GM21737 (cell line): ENCODE results near the gene PRCC.

Source experiments
- ATAC-seq: cut with Tn5 transposase; IDR thresholded peaks from one replicate; pipeline ENCODE4 v1.9.1; 2021; ENCODE audit warnings: mild to moderate bottlenecking, moderate library complexity; ENCODE audit not compliant: unreplicated experiment

The PRCC gene

GRCh38 chr1:156839426-156840109 is 72.2 kb downstream of the PRCC start:
- no peak for ATAC-seq

DNA sequence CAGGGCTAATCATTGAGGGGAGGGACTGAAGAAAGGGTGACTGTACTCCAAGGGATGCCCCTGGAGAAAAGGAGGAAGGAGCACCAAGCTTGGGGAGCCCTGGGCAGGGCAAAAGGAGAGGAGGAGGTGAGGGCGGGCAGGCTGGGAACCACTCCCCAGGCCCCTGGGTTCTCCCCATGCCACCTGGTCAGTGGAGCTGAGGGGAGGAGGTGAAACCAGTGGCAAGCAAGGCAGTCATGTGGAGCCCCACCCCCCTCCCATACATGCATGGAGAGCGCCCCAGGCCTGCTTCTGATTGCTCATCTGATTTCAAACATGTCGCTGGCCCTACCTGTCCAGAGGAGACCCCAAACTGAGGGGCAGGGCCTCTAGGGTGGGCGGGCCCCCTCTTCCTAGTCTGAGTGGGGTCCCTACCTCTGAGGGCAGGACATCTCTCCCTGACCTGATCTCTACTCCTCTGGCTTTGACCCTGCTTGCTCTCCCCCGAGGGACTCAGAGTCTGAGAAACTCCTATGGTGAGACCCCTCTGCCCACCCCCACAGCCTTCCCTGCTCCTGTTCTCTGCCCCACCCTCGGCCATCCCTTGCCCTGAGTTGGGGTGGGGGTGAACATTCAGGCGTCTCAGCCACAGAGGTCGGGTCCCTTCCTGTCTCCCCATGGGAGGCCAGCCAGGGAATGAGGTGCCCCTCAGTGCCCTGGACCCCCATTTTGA is 73.0 kb downstream of the PRCC start:
- no peak for ATAC-seq

- no peak for ATAC-seq
These were observed 73.6 kb downstream of the PRCC start for GRCh38 chr1:156840898-156841279.

DNA sequence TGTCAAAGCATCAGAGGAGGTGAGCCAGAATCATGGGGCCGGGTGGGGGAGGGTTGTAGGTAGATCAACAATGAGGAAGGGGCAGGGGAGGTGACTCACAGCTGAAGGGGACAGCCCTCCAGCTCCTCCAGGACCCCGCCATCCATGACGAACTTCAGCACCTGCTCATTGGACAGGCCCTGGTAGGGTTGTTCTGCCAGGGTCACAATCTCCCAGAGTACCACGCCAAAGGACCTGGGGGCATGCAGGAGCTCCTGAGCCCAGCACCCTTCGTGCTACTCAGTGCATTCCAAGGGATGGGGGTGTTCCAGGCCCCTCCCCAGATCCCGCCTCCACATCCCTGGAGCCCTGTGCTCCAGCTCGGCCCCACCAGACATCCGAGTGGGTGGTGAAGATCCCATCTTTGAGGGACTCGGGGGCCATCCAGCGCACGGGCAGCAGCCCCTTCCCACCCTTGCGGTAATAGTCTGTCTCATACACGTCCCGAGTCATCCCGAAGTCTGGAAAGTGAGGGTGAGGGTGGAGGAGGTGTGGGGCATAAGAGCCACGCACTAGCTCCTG is 74.0 kb downstream of the PRCC start:
- no peak for ATAC-seq

DNA sequence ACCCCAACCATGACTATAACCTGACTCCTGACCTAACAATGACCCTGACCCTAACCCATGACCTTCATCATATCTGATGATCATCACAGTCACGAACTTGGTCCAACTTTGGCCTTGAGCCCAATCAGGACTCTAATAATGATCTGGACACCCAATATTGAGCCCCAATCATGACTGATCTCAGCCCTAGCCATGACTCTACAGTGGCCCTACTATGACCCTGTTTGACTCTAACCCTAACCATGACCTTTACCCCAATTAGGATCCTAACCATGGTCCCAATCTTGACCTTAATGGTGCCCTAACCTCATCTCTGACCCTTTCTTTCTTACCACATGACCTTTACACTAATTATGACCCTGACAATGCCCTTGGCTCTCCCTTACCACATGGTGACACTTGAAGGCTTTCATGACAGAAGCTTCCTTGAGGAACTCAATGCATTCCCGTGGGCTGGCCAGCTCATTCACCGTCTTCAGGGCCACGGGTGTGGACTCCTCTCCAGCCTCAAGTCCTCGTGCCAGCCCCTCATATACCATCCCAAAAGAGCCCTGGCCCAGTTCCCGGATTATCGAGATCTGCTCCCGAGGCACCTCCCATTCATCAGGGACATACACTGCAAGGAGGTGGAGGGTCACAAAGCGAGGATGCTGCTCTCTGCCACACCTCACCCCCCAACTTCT is 75.4 kb downstream of the PRCC start:
- ATAC-seq = no peak

- ATAC-seq = no peak
These were observed 76.8 kb downstream of the PRCC start for GRCh38 chr1:156844102-156844501.

GRCh38 chr1:156844638-156845037 is 77.3 kb downstream of the PRCC start:
- ATAC-seq = no peak

GRCh38 chr1:156845055-156845952 is 78.0 kb downstream of the PRCC start:
- no peak for ATAC-seq

DNA sequence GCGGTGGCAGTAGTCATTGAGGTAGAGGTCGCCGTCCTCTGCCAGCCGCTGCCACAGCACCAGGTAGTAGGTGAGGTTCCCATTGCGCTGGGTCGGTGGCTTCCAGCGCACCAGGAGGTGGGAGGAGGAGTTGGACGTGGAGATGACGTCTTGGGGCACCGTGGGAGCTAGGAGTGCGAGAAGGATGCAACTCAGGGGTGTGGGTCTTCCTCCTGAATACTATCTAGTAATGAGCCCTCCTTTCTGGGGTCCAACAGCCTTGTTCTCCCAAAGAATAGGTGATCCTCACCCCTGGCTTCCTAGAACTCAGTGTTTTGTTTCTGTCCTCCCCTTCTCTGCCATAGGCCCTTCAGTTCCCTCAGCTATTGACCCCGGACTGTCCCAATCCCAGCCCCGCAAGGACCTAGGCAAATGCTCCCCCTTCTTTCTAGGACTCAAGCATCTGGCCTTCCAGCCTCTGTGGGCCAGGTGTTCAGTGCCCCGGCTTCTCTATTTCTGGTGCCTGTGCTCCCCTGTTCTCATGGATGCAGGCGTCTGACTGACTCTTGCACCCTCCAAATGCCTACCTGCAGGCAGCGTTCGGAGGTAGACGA is 78.7 kb downstream of the PRCC start:
- no peak for ATAC-seq

GRCh38 chr1:156846643-156847042 is 79.3 kb downstream of the PRCC start:
- ATAC-seq = no peak

DNA sequence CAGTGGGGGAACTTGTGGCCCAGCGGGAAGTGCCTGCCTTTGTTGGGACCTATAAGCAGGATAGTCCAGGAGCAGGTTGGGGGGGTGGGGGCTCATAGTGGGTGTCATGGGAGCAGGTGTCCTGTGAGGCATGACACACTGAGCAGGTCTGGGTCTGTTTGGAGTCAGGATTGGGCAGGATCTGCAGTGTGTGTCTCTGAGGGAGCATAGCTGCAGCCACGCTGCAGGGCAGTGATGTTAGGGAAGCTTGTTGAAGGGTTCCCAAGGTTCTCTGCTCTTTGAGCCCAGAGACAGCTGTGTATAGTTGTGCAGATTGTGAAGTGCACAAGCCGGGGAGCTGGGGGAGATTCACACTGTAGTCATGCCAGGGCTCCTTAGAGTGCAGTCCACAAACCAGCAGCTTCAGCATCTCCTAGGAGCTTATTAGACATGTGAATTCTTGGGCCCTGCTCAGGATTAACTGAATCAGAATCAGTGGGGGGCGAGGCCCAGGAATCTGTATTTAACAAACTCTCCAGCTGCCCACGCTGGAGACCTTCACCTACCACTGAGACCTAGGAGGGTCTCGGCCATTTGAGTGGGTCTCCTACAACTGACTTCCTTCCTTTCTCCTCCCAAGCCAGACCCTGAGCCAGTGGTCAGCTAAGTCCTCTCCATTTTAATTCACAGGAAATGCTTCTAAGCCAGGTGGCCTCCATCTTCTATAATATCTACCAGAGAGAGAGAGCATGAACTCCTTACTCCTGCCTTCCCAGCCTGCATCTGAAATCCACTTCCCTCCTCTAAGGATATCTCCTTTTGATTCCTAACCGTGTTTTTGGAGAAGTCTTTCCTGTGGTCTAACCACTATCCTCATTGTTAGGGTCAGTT is 80.5 kb downstream of the PRCC start:
- no peak for ATAC-seq

DNA sequence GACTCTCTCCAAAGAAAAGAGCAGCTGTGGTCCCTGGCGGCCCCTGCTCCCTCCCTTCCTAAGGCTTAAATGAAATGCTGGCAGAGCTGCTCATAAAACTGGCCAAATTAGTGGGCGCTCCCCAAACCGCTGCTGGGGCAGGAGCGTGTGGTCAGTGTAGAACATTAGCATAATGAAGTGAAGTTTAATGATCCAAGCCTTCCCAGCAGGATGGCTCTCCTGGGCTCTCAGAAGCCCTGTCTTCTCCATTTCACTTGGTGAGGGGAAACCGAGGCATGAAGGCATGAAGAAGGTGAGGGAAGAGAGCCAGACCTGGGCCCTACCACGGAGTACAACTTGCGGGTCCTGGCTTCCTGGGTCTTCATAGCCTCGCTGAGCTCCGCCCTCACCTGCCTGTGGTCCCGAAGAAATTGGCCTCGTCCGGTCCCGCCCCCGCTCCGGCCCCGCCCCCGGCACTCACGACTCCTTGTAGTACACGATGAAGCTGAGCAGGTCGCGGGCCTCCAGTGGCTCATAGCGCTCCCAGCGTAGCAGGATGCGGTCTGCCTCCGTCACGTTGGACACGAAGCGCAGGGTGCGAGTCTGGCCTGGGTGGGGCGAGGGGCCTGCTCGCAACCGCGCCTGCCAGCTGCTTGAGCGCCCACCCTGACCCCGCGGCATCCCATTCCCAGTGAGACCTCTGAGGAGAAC is 81.3 kb downstream of the PRCC start:
- ATAC-seq = no peak

DNA sequence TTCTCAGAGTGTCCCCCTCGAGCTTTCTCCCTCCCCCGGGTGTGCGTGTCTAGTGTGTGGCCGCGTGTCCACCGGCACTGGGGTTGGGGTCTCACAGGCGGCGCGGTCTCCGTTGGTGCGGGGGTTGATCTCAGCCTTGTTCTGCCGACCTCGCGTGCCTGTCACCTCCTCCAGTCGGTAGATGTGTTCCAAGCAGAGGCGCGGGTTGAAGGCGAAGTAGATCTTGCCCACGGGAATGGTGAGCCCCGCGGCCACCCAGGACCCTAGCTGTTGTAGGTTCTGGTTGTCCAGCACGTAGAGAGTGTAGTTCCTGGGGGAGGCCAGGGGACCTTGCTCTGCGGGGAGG is 81.8 kb downstream of the PRCC start:
- no peak for ATAC-seq
